Neuronal stem cell (in vitro differentiated cells): ENCODE results near the gene CHN1.

ENCODE experiments used
- DNase-seq: peaks from one replicate; pipeline ENCODE4 v3.0.0-alpha.2; 2013; ENCODE audit warnings: low spot score
- H2AFZ ChIP-seq: one replicate; pipeline ENCODE4 v1.6.1; 2013; ENCODE audit warnings: mild to moderate bottlenecking, low read length, inconsistent platforms
- H2AK5ac ChIP-seq: 2 replicates; pipeline ENCODE4 v1.6.1; 2013; ENCODE audit warnings: low read depth, mild to moderate bottlenecking, inconsistent platforms, low read length, moderate library complexity, mixed read lengths
- H2BK120ac ChIP-seq: 2 replicates; pipeline ENCODE4 v1.6.1; 2013; ENCODE audit warnings: low read depth, mild to moderate bottlenecking, inconsistent platforms, low read length, moderate library complexity, mixed read lengths
- H2BK12ac ChIP-seq: one replicate; pipeline ENCODE4 v1.6.1; 2013; ENCODE audit warnings: low read length, inconsistent platforms
- H2BK15ac ChIP-seq: 2 replicates; pipeline ENCODE4 v1.6.1; 2013; ENCODE audit warnings: mild to moderate bottlenecking, low read length, inconsistent platforms, mixed read lengths
- H2BK5ac ChIP-seq: one replicate; pipeline ENCODE4 v1.6.1; 2013; ENCODE audit warnings: inconsistent platforms, mild to moderate bottlenecking, low read length, moderate library complexity
- H3K14ac ChIP-seq: one replicate; pipeline ENCODE4 v1.6.1; 2013; ENCODE audit warnings: low read length, inconsistent platforms
- H3K18ac ChIP-seq: 2 replicates; pipeline ENCODE4 v1.6.1; 2013; ENCODE audit warnings: low read length, inconsistent platforms
- H3K23ac ChIP-seq: 2 replicates; pipeline ENCODE4 v1.6.1; 2013; ENCODE audit warnings: low read depth, mild to moderate bottlenecking, mixed read lengths, low read length, inconsistent platforms; ENCODE audit not compliant: poor library complexity
- H3K27ac ChIP-seq: replicated peaks from 3 replicates; pipeline ENCODE4 v1.5.1; 2013; ENCODE audit warnings: low read length, inconsistent platforms
- H3K27me3 ChIP-seq, 3 experiments: 2 replicates each; pipeline ENCODE4 v1.6.1; 2013; ENCODE audit warnings: low read length in 3 of 3, mild to moderate bottlenecking in 2 of 3, inconsistent platforms in 1 of 3, low read depth in 1 of 3, mixed read lengths in 1 of 3, moderate library complexity in 1 of 3; ENCODE audit not compliant: control insufficient read depth in 3 of 3, insufficient read depth in 3 of 3
- H3K36me3 ChIP-seq, 2 donors: replicated peaks in 1 of 2; 2 replicates each; pipeline ENCODE4 v1.6.1; 2013; ENCODE audit warnings: low read length in 2 of 2; ENCODE audit not compliant: control insufficient read depth in 2 of 2, insufficient read depth in 2 of 2
- H3K4ac ChIP-seq: 2 replicates; pipeline ENCODE4 v1.6.1; 2013; ENCODE audit warnings: inconsistent platforms, mild to moderate bottlenecking, low read length, moderate library complexity
- H3K4me1 ChIP-seq, 2 donors: 1 replicate in 1 of 2; 2 replicates in 1 of 2; pipeline ENCODE4 v1.6.1; 2013; ENCODE audit warnings: low read length in 2 of 2, low read depth in 1 of 2; ENCODE audit not compliant: control insufficient read depth in 2 of 2, insufficient read depth in 1 of 2
- H3K4me2 ChIP-seq: one replicate; pipeline ENCODE4 v1.6.1; 2013; ENCODE audit warnings: mild to moderate bottlenecking, low read length, inconsistent platforms; ENCODE audit not compliant: insufficient read depth, poor library complexity, severe bottlenecking
- H3K4me3 ChIP-seq, 2 donors: 2 replicates each; pipeline ENCODE4 v1.5.1; 2013; ENCODE audit warnings: low read length in 2 of 2, mild to moderate bottlenecking in 2 of 2, inconsistent platforms in 1 of 2, moderate library complexity in 1 of 2
- H3K79me1 ChIP-seq: one replicate; pipeline ENCODE4 v1.6.1; 2013; ENCODE audit warnings: low read depth, mild to moderate bottlenecking, inconsistent platforms, low read length, moderate library complexity
- H3K9ac ChIP-seq: one replicate; pipeline ENCODE4 v1.6.1; 2013; ENCODE audit warnings: mild to moderate bottlenecking, low read depth, low read length, inconsistent platforms; ENCODE audit not compliant: poor library complexity
- H3K9me3 ChIP-seq, 2 donors: replicated peaks in 1 of 2; 2 replicates each; pipeline versions ENCODE3 to v1.6.1; 2013; ENCODE audit warnings: low read length in 2 of 2, mild to moderate bottlenecking in 2 of 2, inconsistent platforms in 1 of 2, low read depth in 1 of 2, mixed read lengths in 1 of 2, moderate library complexity in 1 of 2; ENCODE audit not compliant: control insufficient read depth in 2 of 2, insufficient read depth in 1 of 2
- H4K8ac ChIP-seq: one replicate; pipeline ENCODE4 v1.6.1; 2013; ENCODE audit warnings: low read depth, mild to moderate bottlenecking, inconsistent platforms, low read length, moderate library complexity
- H4K91ac ChIP-seq: one replicate; pipeline ENCODE4 v1.6.1; 2013; ENCODE audit warnings: low read length, low read depth, mild to moderate bottlenecking, inconsistent platforms; ENCODE audit not compliant: poor library complexity
- WGBS, 2 donors: extraction: QIAGEN DNeasy Blood & Tissue Kit; methylation state at CpG; one replicate each; pipeline ENCODE4 v1.1.7; 2013; ENCODE audit warnings: missing lambda C conversion rate in 2 of 2, mixed read lengths in 1 of 2; ENCODE audit not compliant: insufficient read length in 2 of 2, insufficient replicate concordance in 1 of 2; ENCODE audit errors: extremely low coverage in 2 of 2; 5-methylcytosine and 5-hydroxymethylcytosine counted together

Gene CHN1

DNA sequence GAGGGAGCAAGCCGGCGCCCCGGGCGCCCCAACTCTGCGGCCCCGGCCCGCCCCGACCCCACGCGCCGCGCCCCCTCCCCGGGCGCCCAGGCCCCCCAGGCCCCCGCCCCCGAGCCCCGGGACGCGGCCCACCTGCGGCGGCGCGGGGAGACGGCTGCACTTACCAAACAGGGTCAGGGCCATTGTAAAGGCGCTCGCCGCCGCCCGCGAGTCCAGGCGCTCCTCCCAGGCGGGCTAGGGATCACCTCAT is 526 bp downstream of the CHN1 start:
- H2BK12ac ChIP-seq: no peak overlapping the region
- H2BK120ac ChIP-seq: peak overlapping the region; percentile 98
- peak overlapping the region; percentile 92 for H2AFZ ChIP-seq
- peaks cover 8 to 22% of the 10 kb centered on the region in 2 donors for H3K4me1 ChIP-seq
- peak overlapping the region; percentile 100 for H2BK15ac ChIP-seq
- H3K36me3 ChIP-seq: peaks cover 0 to 21% of the 10 kb centered on the region in 2 donors
- peak overlapping the region; percentile 98 for H2BK5ac ChIP-seq
- peak overlapping the region; percentile 37 for H3K4ac ChIP-seq
- peaks cover 3% of the 10 kb centered on the region for H3K79me1 ChIP-seq
- H4K8ac ChIP-seq: no peak overlapping the region
- H4K91ac ChIP-seq: no peak overlapping the region
- no CpG with 5 or more reads among the region's 32 CpGs for WGBS, 2 donors
- no peaks in the 10 kb centered on the region for H3K9me3 ChIP-seq
- H3K9ac ChIP-seq: peak overlapping the region; percentile 92
- no peak for DNase-seq
- no peak overlapping the region for H3K14ac ChIP-seq
- peak overlapping the region; percentile 97 for H3K27ac ChIP-seq
- H3K27me3 ChIP-seq: no peaks in the 10 kb centered on the region
- H2AK5ac ChIP-seq: peak overlapping the region; percentile 70
- peak overlapping the region; percentile 68 to 100 for H3K4me3 ChIP-seq
- peak overlapping the region; percentile 62 for H3K4me2 ChIP-seq
- H3K23ac ChIP-seq: peak overlapping the region; percentile 91
- peak overlapping the region; percentile 99 for H3K18ac ChIP-seq

DNA sequence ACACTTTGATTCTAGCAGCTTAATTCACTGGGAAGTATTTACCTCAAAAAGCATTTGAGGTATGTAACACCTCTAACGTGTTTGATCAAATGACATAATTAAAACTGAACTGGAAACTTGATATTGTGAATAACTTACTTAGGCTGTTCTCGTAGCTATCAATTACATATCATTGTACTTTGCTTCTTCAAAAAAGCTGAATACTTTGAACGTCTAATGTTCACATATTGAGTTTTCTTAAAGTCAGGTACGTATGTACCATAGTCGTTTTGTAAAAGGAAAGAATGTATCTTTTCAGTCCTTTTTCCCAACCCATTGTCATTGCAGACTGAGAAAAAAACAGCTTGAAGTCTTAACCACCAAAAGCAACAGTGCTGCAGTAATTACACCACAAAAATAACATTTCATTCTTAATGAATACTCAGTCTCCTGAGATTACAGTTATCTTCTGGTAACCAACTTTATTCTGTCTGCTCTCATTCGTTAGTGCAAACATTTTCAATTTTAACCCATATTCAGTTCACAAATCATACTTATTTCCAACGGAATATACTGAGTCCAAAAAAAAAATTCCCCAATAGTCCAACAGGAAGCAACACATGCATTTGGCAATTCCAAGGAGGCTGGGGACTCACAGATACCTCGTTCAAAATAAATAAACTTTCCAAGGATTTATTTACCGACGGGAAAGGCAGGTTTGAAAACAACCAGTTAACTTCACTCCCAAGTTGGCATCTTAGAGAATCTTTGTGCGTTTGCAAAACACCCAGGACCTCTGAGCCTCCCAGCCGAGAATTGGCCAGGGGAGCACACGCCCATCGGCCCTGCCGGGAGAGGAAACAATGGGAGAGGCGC is 1.1 kb downstream of the CHN1 start:
- H3K18ac ChIP-seq: no peak overlapping the region
- no peak overlapping the region for H4K91ac ChIP-seq
- H2AFZ ChIP-seq: peak overlapping the region; percentile 19
- H3K4ac ChIP-seq: no peak overlapping the region
- no peak for DNase-seq
- H3K4me2 ChIP-seq: peak overlapping the region; percentile 42
- no peak overlapping the region for H2BK15ac ChIP-seq
- no peak overlapping the region for H2BK120ac ChIP-seq
- H2BK12ac ChIP-seq: no peak overlapping the region
- H3K9ac ChIP-seq: no peak overlapping the region
- no peak overlapping the region for H2AK5ac ChIP-seq
- peaks cover 3% of the 10 kb centered on the region for H3K79me1 ChIP-seq
- no peaks in the 10 kb centered on the region for H3K9me3 ChIP-seq
- H3K27me3 ChIP-seq: no peaks in the 10 kb centered on the region
- no peak overlapping the region for H2BK5ac ChIP-seq
- peak overlapping the region; percentile 97 for H3K27ac ChIP-seq
- peaks cover 0 to 22% of the 10 kb centered on the region in 2 donors for H3K36me3 ChIP-seq
- H3K4me1 ChIP-seq: peaks cover 8 to 26% of the 10 kb centered on the region in 2 donors
- no peak overlapping the region for H3K23ac ChIP-seq
- no CpG with 5 or more reads among the region's 16 CpGs for WGBS, 2 donors
- H3K4me3 ChIP-seq: peak overlapping the region; percentile 68 to 75
- no peak overlapping the region for H4K8ac ChIP-seq
- no peak overlapping the region for H3K14ac ChIP-seq

DNA sequence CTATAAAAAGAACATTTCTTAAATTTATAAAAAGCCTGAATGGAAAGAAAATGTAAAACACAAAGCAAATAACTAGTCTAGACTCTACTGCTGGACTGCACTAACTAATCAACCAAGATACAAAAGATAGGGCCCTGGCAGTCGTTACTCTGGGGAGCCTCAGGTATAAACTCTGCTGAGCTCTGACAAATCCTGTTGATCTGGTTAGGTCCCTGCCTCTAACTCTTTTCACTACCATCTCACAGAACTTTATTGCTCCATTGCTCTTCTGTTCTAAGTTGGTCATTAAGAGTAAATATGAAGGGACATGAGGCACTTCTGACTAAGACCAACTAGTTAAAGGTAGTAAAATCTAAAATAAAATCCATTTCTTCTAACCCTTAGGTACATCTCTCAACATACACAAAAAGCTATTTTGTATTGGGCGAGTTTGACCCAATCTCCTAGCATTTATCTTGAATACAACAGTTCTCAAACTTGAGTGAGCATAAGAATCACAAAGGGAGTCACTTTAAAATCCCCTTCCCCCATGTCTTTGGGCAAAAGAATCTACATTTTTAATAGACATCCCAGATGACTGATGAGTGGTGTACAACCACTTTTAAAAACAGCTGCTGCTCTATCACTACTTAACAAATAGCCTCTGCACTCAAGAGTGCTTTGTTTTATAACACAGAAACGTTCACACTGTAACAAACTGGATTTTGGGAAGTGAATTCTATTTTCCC is 2.5 kb downstream of the CHN1 start:
- no peak overlapping the region for H2BK120ac ChIP-seq
- no peak overlapping the region for H3K4ac ChIP-seq
- no peaks in the 10 kb centered on the region for H3K9me3 ChIP-seq
- H3K4me1 ChIP-seq: peaks cover 9 to 34% of the 10 kb centered on the region in 2 donors
- H2BK5ac ChIP-seq: no peak overlapping the region
- peaks cover 0 to 22% of the 10 kb centered on the region in 2 donors for H3K36me3 ChIP-seq
- H4K91ac ChIP-seq: no peak overlapping the region
- no CpG with 5 or more reads among the region's 3 CpGs for WGBS, 2 donors
- H3K79me1 ChIP-seq: peaks cover 6% of the 10 kb centered on the region
- DNase-seq: no peak
- H2AK5ac ChIP-seq: no peak overlapping the region
- no peak overlapping the region for H4K8ac ChIP-seq
- no peak overlapping the region for H2BK12ac ChIP-seq
- no peak overlapping the region for H3K18ac ChIP-seq
- no peak overlapping the region for H3K27ac ChIP-seq
- no peak overlapping the region for H3K4me2 ChIP-seq
- peak overlapping the region in 1 of 2 donors; percentile 68 for H3K4me3 ChIP-seq
- no peak overlapping the region for H3K23ac ChIP-seq
- H3K27me3 ChIP-seq: no peaks in the 10 kb centered on the region
- H2BK15ac ChIP-seq: no peak overlapping the region
- H3K9ac ChIP-seq: no peak overlapping the region
- H3K14ac ChIP-seq: no peak overlapping the region
- no peak overlapping the region for H2AFZ ChIP-seq

DNA sequence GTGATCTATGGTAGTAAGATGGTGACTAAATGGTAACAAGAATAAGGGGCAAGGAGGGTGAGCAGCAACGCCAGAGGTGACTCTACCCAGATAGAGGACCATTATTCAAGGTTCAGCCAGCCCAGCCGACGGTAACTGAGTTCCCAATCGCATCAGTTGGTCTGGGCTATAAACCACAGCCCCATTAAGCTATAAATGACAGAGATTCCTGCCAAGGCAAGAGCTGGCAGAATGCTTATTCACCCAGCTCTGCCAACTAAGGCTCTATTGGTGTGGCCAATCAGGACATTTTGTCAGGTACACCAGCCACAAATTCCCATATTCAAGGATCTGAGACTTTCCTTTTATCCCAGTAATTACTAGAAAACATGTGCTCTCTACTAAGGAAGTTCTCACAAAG is 3.6 kb downstream of the CHN1 start:
- peaks cover 0 to 30% of the 10 kb centered on the region in 2 donors for H3K36me3 ChIP-seq
- no peak overlapping the region for H2AFZ ChIP-seq
- H3K79me1 ChIP-seq: peaks cover 9% of the 10 kb centered on the region
- no peak overlapping the region for H3K27ac ChIP-seq
- no peak overlapping the region for H2BK15ac ChIP-seq
- H3K9ac ChIP-seq: no peak overlapping the region
- no peak overlapping the region for H3K23ac ChIP-seq
- H3K4me1 ChIP-seq: peaks cover 5 to 28% of the 10 kb centered on the region in 2 donors
- no peak overlapping the region for H2BK12ac ChIP-seq
- H2BK120ac ChIP-seq: no peak overlapping the region
- peaks cover 0 to 3% of the 10 kb centered on the region in 2 donors for H3K9me3 ChIP-seq
- no peak overlapping the region for H4K8ac ChIP-seq
- H3K14ac ChIP-seq: no peak overlapping the region
- no peak overlapping the region for H2AK5ac ChIP-seq
- H4K91ac ChIP-seq: no peak overlapping the region
- H3K4me2 ChIP-seq: no peak overlapping the region
- no peak overlapping the region for H3K4ac ChIP-seq
- no peak overlapping the region for H3K18ac ChIP-seq
- H3K4me3 ChIP-seq: no peak overlapping the region
- no peak overlapping the region for H2BK5ac ChIP-seq
- no peaks in the 10 kb centered on the region for H3K27me3 ChIP-seq
- no peak for DNase-seq
- WGBS, 2 donors: no CpG with 5 or more reads among the region's 4 CpGs
